SH-SY5Y (cell line): Measurements from ENCODE around the gene ZNF33A.

Experiments
- GATA2 ChIP-seq: IDR thresholded peaks from 2 replicates; pipeline ENCODE4 v1.6.1; 2011; ENCODE audit warnings: mild to moderate bottlenecking, low read depth, low read length
- GATA3 ChIP-seq: IDR thresholded peaks from 2 replicates; pipeline ENCODE4 v1.6.1; 2011; ENCODE audit warnings: low read depth, mild to moderate bottlenecking, low read length, moderate library complexity

DNA sequence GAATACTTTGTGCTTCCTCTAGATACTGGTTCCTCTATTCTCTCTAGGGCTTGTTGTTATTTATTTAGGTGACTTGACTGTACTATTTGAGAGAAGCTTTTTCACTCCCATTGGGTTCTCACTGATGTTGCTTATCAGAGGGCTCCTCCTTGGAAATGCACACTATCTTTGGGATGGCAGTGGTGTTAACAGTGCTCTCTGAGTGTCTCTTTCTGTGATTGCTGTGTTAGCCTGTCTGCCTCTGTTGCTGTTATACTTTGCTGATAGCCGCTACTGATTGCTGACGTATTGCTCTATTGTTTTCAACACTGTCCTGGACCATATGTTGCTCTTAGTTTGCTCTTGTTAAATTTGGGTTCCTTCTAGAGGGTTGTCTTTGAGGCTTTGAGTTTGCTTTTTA lies 34.7 kb downstream of the ZNF33A start:
- TF ChIP-seq GATA2 (no peak), GATA3 (no peak)
